Body of pancreas (tissue), 4 donors: ENCODE data around the gene PAPOLA. TPM values are rescaled to one million over a fixed set of nuclear protein-coding genes. Genes with fewer than 3 reads are reported as not detected.

Experiments
- ATAC-seq: fragments of 150-250 bp; one replicate; pipeline ENCODE4 v1.9.1; 2016
- DNase-seq, 4 donors: peaks; one replicate each; pipeline ENCODE4 v3.0.0-alpha.2; 2019
- H3K27ac ChIP-seq, 4 donors: fragments of 200-600 bp; sonication (generic); 1 replicate in 3 of 4; 2 replicates in 1 of 4; pipeline versions ENCODE4 v1.5.1 to v1.6.1; 2016 to 2019; ENCODE audit warnings: mild to moderate bottlenecking in 1 of 4, mixed read lengths in 1 of 4, moderate library complexity in 1 of 4
- H3K27me3 ChIP-seq, 2 donors: fragments of 200-600 bp; sonication (generic); one replicate each; pipeline ENCODE4 v1.6.0; 2016; ENCODE audit warnings: mild to moderate bottlenecking in 1 of 2
- H3K36me3 ChIP-seq, 2 donors: fragments of 200-600 bp; sonication (generic); replicated peaks in 1 of 2; 2 replicates each; pipeline ENCODE4 v1.5.1; 2016; ENCODE audit warnings: low read depth in 2 of 2; ENCODE audit not compliant: insufficient read depth in 1 of 2
- H3K4me1 ChIP-seq: fragments of 200-600 bp; sonication (generic); one replicate; pipeline ENCODE4 v1.6.0; 2016
- H3K4me3 ChIP-seq, 2 donors: fragments of 200-600 bp; sonication (generic); 1 replicate in 1 of 2; 2 replicates in 1 of 2; pipeline ENCODE4 v1.5.1; 2016 to 2019
- H3K9me3 ChIP-seq, 3 donors: fragments of 200-600 bp; sonication (generic); 1 replicate in 2 of 3; 2 replicates in 1 of 3; pipeline ENCODE4 v1.5.1; 2016
- POLR2A ChIP-seq, 3 donors: fragments of 450-650 bp; IDR thresholded peaks; one replicate each; pipeline ENCODE4 v1.6.1; 2016; ENCODE audit warnings: antibody characterized with exemption in 3 of 3, mild to moderate bottlenecking in 2 of 3
- WGBS, 2 donors: methylation state at CpG; one replicate each; pipeline ENCODE4 v1.1.5; 2017; 5-methylcytosine and 5-hydroxymethylcytosine counted together
- intact Hi-C: fragments of 100-400 bp; cut with DNase I; formaldehyde crosslinking; loops from one replicate; pipeline ENCODE4 v1.15.1; 2023
- total RNA-seq, 2 donors: library from RNA; depleted of rRNA; stranded (reverse); fragments of >200 nt; gene quantifications; one replicate each; pipeline ENCODE4 v1.1.0, GENCODE V29; 2016
- TF ChIP-seq, protein P1 (sequence below), 7 experiments: fragments of 450-650 bp in 4 of 7; fragments of 200-600 bp in 3 of 7; sonication (generic) in 3 of 7; IDR thresholded peaks; one replicate each; pipeline ENCODE4 v1.5.1; 2016 to 2019; ENCODE audit warnings: antibody characterized with exemption in 7 of 7

The PAPOLA gene
- total RNA-seq, 2 donors from 2014 or later = 122 to 163 TPM

- H3K27me3 ChIP-seq = no peaks in the 10 kb centered on the region
- intact Hi-C loops = no loop called here
- H3K4me3 ChIP-seq = no peak overlapping the region
- no peaks in the 10 kb centered on the region for H3K36me3 ChIP-seq
- DNase-seq (no peak), ATAC-seq (no peak)
- no peak for TF ChIP-seq POLR2A (IDR thresholded peaks at IDR 0.05)
- TF ChIP-seq, protein P1, sequence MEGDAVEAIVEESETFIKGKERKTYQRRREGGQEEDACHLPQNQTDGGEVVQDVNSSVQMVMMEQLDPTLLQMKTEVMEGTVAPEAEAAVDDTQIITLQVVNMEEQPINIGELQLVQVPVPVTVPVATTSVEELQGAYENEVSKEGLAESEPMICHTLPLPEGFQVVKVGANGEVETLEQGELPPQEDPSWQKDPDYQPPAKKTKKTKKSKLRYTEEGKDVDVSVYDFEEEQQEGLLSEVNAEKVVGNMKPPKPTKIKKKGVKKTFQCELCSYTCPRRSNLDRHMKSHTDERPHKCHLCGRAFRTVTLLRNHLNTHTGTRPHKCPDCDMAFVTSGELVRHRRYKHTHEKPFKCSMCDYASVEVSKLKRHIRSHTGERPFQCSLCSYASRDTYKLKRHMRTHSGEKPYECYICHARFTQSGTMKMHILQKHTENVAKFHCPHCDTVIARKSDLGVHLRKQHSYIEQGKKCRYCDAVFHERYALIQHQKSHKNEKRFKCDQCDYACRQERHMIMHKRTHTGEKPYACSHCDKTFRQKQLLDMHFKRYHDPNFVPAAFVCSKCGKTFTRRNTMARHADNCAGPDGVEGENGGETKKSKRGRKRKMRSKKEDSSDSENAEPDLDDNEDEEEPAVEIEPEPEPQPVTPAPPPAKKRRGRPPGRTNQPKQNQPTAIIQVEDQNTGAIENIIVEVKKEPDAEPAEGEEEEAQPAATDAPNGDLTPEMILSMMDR (IDR thresholded peaks at IDR 0.05) = no peak
- no peak overlapping the region for H3K27ac ChIP-seq
- H3K9me3 ChIP-seq = no peaks in the 10 kb centered on the region
- peaks cover 4% of the 10 kb centered on the region for H3K4me1 ChIP-seq
Observed at GRCh38 chr14:96484399-96484798, 17.8 kb upstream of the PAPOLA start.

DNA sequence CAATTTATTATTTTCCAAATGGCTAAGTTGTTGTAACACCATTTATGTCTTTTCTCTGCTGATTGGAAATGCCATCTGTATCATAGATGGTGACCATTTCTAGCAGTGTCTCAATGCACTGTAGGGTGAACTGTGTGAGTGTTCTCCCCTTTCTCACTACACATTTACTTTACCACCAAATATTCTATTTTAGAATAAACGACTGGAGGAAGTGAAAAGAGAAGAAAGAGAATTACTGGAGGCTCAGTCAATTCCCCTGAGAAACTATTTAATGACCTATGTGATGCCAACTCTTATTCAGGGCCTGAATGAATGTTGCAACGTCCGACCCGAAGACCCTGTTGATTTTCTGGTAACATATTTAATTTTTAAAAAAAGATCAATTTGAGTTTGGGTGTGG lies 15.5 kb upstream of the PAPOLA start:
- intact Hi-C loops = no loop called here
- no peaks in the 10 kb centered on the region for H3K27me3 ChIP-seq
- TF ChIP-seq, protein P1 (IDR thresholded peaks at IDR 0.05) = no peak
- TF ChIP-seq POLR2A (IDR thresholded peaks at IDR 0.05) = no peak
- DNase-seq = no peak
- ATAC-seq = no peak
- H3K9me3 ChIP-seq = no peaks in the 10 kb centered on the region
- 72% methylated on average over 4 of the region's 4 CpGs for WGBS, 2 donors
- no peak overlapping the region for H3K27ac ChIP-seq
- no peaks in the 10 kb centered on the region for H3K36me3 ChIP-seq
- H3K4me1 ChIP-seq = peaks cover 4% of the 10 kb centered on the region
- H3K4me3 ChIP-seq = no peak overlapping the region

- no peaks in the 10 kb centered on the region for H3K9me3 ChIP-seq
- intact Hi-C loops = no loop called here
- DNase-seq (no peak), ATAC-seq (no peak)
- no peaks in the 10 kb centered on the region for H3K4me1 ChIP-seq
- TF ChIP-seq, protein P1 (IDR thresholded peaks at IDR 0.05) = no peak
- TF ChIP-seq POLR2A (IDR thresholded peaks at IDR 0.05) = no peak
- WGBS, 2 donors = 72 to 78% methylated on average over 4 of the region's 4 CpGs
- no peak overlapping the region for H3K27ac ChIP-seq
- H3K27me3 ChIP-seq = no peaks in the 10 kb centered on the region
- H3K36me3 ChIP-seq = no peaks in the 10 kb centered on the region
- no peak overlapping the region for H3K4me3 ChIP-seq
Observed at GRCh38 chr14:96489327-96489726, 12.9 kb upstream of the PAPOLA start.

DNA sequence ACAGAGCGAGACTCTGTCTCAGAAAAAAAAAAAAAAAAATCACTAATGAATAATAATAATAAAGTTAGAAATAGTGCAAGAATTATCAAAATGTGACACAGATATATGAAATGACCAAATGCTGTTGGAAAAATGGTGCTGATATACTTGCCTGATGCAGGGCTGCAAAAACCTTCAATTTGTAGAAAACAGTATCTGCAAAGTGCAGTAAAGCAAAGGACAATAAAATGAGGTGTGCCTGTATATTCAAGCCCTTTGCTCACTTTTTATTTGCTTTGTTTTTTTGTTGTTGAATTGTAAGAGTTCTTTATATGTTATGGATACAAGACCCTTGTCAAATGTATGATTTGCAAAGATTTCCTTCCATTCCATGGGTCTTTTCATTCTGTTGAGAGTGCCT lies 9.0 kb upstream of the PAPOLA start:
- TF ChIP-seq, protein P1 (IDR thresholded peaks at IDR 0.05) = no peak
- no peak for TF ChIP-seq POLR2A (IDR thresholded peaks at IDR 0.05)
- no peak for ATAC-seq
- intact Hi-C loops = no loop called here
- 94% methylated on average over 1 of the region's 1 CpG; no CpG with 5 or more reads in 1 of the 2 donors for WGBS, 2 donors
- Histone ChIP-seq H3K4me1 (no peaks in the 10 kb centered on the region), H3K4me3 (no peak overlapping the region), H3K27ac (no peak overlapping the region), H3K36me3 (no peaks in the 10 kb centered on the region), H3K9me3 (no peaks in the 10 kb centered on the region), H3K27me3 (no peaks in the 10 kb centered on the region)
- no peak for DNase-seq

DNA sequence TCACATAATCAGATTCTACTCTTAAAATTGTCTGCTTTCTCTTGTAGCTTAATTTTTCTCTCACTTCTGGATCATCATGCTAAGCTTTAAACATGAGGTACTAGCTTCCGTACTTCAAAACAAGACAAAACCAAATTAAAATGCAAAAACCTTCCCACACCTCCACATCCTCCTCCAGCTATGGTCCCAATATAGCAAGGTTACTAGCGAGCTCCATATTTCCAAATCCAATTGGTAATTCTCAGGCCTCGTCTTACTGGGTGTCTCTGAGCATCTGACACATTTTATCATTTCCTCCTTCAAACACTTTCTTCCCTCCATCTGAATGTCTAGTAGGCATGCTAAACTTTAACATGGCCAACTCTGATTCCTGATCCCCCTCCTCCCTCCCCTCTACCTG lies 7.9 kb upstream of the PAPOLA start:
- TF ChIP-seq POLR2A (IDR thresholded peaks at IDR 0.05) = no peak
- TF ChIP-seq, protein P1 (IDR thresholded peaks at IDR 0.05) = no peak
- H3K36me3 ChIP-seq = no peaks in the 10 kb centered on the region
- H3K27ac ChIP-seq = no peak overlapping the region
- ATAC-seq = no peak
- 92 to 94% methylated on average over 3 of the region's 3 CpGs for WGBS, 2 donors
- no peaks in the 10 kb centered on the region for H3K9me3 ChIP-seq
- H3K4me1 ChIP-seq = no peaks in the 10 kb centered on the region
- H3K4me3 ChIP-seq = no peak overlapping the region
- intact Hi-C loops = no loop called here
- no peak for DNase-seq
- H3K27me3 ChIP-seq = no peaks in the 10 kb centered on the region
